Measurements from ENCODE around the gene PRDM2.
A peak's percentile ranks its signal among the peaks of the same experiment; 100 is the strongest.

PRDM2 gene, protein sequence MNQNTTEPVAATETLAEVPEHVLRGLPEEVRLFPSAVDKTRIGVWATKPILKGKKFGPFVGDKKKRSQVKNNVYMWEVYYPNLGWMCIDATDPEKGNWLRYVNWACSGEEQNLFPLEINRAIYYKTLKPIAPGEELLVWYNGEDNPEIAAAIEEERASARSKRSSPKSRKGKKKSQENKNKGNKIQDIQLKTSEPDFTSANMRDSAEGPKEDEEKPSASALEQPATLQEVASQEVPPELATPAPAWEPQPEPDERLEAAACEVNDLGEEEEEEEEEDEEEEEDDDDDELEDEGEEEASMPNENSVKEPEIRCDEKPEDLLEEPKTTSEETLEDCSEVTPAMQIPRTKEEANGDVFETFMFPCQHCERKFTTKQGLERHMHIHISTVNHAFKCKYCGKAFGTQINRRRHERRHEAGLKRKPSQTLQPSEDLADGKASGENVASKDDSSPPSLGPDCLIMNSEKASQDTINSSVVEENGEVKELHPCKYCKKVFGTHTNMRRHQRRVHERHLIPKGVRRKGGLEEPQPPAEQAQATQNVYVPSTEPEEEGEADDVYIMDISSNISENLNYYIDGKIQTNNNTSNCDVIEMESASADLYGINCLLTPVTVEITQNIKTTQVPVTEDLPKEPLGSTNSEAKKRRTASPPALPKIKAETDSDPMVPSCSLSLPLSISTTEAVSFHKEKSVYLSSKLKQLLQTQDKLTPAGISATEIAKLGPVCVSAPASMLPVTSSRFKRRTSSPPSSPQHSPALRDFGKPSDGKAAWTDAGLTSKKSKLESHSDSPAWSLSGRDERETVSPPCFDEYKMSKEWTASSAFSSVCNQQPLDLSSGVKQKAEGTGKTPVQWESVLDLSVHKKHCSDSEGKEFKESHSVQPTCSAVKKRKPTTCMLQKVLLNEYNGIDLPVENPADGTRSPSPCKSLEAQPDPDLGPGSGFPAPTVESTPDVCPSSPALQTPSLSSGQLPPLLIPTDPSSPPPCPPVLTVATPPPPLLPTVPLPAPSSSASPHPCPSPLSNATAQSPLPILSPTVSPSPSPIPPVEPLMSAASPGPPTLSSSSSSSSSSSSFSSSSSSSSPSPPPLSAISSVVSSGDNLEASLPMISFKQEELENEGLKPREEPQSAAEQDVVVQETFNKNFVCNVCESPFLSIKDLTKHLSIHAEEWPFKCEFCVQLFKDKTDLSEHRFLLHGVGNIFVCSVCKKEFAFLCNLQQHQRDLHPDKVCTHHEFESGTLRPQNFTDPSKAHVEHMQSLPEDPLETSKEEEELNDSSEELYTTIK (N-terminal part only)

DNA sequence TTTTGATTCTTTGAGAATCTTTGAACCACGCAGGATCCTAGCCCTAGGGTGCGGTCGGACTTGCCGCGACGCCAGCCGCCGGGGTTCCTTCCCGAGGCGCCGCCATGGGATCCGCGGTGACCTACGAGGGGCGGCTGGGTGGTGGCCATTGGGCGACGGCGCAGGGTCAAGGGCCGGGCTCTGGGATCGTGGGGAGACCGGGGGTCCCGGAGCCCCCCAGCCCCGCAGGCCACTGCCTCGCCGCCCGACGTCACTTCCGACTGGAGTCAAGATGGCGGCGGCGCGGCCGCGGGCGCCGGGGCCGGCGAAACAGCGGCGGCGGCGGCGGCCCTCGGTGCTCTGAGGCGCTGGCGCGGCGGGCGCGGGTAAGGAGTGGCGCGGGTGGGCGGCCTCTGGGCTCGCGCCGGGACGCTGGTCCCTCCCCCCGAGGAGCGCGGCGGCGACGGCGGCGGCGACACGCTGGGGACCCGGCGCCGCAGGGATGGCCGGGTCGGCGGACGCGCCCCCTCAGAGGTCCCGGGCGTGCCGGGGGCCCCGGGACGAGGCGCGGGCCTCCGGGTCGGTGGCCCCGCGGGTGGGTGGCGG lies at the start of gene PRDM2:
TSS of gene PRDM2 (plus strand) at position 253 of the 585 bp plus-strand sequence. CDS start 15,418 bp downstream, outside the sequence.
- CTCF ChIA-PET: no interaction called here
- no peak for TF ChIP-seq CTBP1 (IDR thresholded peaks at IDR 0.05; ENCODE audit: borderline replicate concordance)
- TF ChIP-seq, protein P1, sequence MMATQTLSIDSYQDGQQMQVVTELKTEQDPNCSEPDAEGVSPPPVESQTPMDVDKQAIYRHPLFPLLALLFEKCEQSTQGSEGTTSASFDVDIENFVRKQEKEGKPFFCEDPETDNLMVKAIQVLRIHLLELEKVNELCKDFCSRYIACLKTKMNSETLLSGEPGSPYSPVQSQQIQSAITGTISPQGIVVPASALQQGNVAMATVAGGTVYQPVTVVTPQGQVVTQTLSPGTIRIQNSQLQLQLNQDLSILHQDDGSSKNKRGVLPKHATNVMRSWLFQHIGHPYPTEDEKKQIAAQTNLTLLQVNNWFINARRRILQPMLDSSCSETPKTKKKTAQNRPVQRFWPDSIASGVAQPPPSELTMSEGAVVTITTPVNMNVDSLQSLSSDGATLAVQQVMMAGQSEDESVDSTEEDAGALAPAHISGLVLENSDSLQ (IDR thresholded peaks at IDR 0.05): no peak
- TF ChIP-seq FOXM1 (IDR thresholded peaks at IDR 0.05; ENCODE audit: borderline replicate concordance): 0 out of 2 replicates have a peak, but pooled peaks have one; percentile 40
- TF ChIP-seq L3MBTL2 (conservative IDR thresholded peaks at IDR 0.05): peak; percentile 93
- peak; percentile 58 for DNase-seq (ENCODE audit: extremely low spot score)
- POLR2A ChIA-PET: no interaction called here

DNA sequence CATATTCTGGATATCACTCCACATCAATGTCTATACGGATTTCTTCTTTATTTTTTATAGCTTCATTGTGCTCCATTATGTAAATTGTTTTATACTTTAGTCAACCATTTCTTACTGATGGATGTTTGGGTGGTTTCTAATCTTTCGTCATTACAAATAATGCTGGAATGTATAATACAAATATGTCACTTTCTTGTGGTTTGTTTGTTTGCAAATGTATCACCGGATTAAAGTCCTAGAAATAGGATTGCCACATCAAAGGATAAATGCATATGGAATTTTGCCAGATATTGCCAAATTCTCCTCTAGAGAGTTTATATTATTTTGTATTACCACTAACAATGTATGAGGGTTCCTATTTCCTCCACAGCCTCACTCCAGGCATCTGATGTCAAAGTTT lies 48.7 kb upstream of the PRDM2 start:
- CTCF ChIA-PET: no interaction called here
- POLR2A ChIA-PET: no interaction called here
- DNase-seq (ENCODE audit: extremely low spot score): no peak
- no peak for TF ChIP-seq FOXK2 (IDR thresholded peaks at IDR 0.05)

DNA sequence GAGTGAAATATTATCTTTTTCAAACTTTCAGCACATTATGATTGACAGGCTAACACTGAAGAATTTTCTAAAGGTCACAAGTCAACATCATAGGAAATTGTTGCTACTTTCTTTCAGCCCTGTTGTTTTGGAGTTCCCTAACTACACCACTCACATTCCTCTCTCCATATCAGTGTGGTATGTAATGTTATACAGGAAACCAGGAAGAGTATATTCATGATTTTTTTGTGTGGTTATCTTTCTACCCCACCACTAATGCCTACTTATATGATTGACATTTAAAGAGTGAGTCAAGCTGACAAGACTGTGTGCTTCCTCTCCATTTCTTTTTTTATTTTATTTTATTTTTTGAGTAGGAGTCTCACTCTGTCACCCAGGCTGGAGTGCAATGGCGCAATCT lies 47.8 kb upstream of the PRDM2 start:
- DNase-seq (ENCODE audit: extremely low spot score): no peak
- ChIA-PET CTCF (no interaction called here), POLR2A (no interaction called here)
- TF ChIP-seq LEF1 (IDR thresholded peaks at IDR 0.05; ENCODE audit: borderline replicate concordance) (no peak), FOXK2 (IDR thresholded peaks at IDR 0.05) (no peak)
- TF ChIP-seq, protein P1 (IDR thresholded peaks at IDR 0.05): peak; percentile 58

DNA sequence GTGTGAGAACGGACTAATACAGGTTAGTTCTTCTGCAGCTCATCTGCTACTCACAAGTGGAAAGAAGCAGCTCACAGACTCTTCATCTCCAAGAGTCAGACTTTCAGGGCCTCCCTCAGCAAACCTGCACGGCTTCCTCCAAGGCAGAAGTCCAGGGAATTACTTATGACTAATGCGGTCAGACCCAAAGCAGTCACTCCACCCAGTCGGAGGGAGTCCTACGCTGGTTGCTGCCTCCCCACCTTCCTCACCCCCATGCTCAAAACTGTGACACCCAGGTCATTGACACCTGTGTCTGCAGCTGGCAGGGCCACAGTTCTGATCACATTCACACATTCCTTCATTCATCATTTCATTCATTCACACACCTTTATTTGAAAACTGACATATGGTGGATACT lies 38.4 kb upstream of the PRDM2 start:
- ChIA-PET CTCF (no interaction called here), POLR2A (no interaction called here)
- TF ChIP-seq FOXK2 (IDR thresholded peaks at IDR 0.05) (no peak), SUZ12 (IDR thresholded peaks at IDR 0.05) (no peak), HDGF (IDR thresholded peaks at IDR 0.05; ENCODE audit: borderline replicate concordance) (no peak), ELF4 (IDR thresholded peaks at IDR 0.05) (no peak), FOXM1 (IDR thresholded peaks at IDR 0.05; ENCODE audit: borderline replicate concordance) (no peak), CTBP1 (IDR thresholded peaks at IDR 0.05; ENCODE audit: borderline replicate concordance) (no peak), SP1 (IDR thresholded peaks at IDR 0.05) (no peak), FOXA1 (IDR thresholded peaks at IDR 0.05) (no peak), TARDBP (IDR thresholded peaks at IDR 0.05) (no peak), NFRKB (IDR thresholded peaks at IDR 0.05) (no peak), ZNF384 (IDR thresholded peaks at IDR 0.05) (no peak), ARNT (IDR thresholded peaks at IDR 0.05) (no peak), BHLHE40 (IDR thresholded peaks at IDR 0.05; ENCODE audit: borderline replicate concordance) (no peak), L3MBTL2 (conservative IDR thresholded peaks at IDR 0.05) (no peak), LEF1 (IDR thresholded peaks at IDR 0.05; ENCODE audit: borderline replicate concordance) (no peak)
- TF ChIP-seq, protein P1 (IDR thresholded peaks at IDR 0.05): no peak
- DNase-seq (ENCODE audit: extremely low spot score): no peak

DNA sequence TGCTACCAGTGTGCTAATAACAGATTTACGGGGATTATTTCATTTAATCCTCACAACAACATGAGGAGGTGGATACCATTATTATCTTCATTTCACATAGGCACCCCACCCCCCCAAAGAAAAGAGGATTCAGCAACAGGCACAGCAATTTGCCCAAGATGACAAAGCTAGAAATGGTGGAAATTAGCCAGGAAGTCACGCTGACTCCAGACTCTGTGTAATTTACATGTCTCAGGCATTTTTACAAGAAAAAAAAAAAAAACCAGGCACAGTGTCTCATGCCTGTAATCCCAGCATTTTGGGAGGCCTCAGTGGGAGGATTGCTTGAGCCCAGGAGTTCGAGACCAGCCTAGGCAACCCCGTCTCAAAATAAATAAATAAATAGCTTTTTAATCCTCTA lies 37.5 kb upstream of the PRDM2 start:
- CTCF ChIA-PET: interaction anchor here (0.6 to 1.1 kb wide), 3 partner anchors 63 to 167 kb away, joined by 4 to 5 read pairs (median 4); no protein-coding TSS in a partner anchor
- TF ChIP-seq L3MBTL2 (conservative IDR thresholded peaks at IDR 0.05) (no peak), FOXK2 (IDR thresholded peaks at IDR 0.05) (no peak), FOXM1 (IDR thresholded peaks at IDR 0.05; ENCODE audit: borderline replicate concordance) (no peak), HDGF (IDR thresholded peaks at IDR 0.05; ENCODE audit: borderline replicate concordance) (no peak), LEF1 (IDR thresholded peaks at IDR 0.05; ENCODE audit: borderline replicate concordance) (no peak), CTBP1 (IDR thresholded peaks at IDR 0.05; ENCODE audit: borderline replicate concordance) (no peak), ZNF384 (IDR thresholded peaks at IDR 0.05) (no peak), BHLHE40 (IDR thresholded peaks at IDR 0.05; ENCODE audit: borderline replicate concordance) (no peak), SUZ12 (IDR thresholded peaks at IDR 0.05) (no peak), NFRKB (IDR thresholded peaks at IDR 0.05) (no peak), ARNT (IDR thresholded peaks at IDR 0.05) (no peak)
- TF ChIP-seq, protein P1 (IDR thresholded peaks at IDR 0.05): no peak
- POLR2A ChIA-PET: no interaction called here
- no peak for DNase-seq (ENCODE audit: extremely low spot score)
